ENCODE results near the gene CCL1.

- TF ChIP-seq CTCF (IDR thresholded peaks at IDR 0.05) (no peak), POLR2A (IDR thresholded peaks at IDR 0.05) (no peak)
Measured at GRCh38 chr17:34378664-34379101, 15.7 kb upstream of the CCL1 start.

Measured in body of pancreas (tissue), 4 donors.